BLaER1 treated with 17β-estradiol and CSF1 and Interleukin-3, amounts not matched to agents 10 nM and 100 nM (cell line): ENCODE measurements around the gene RBMS3.
A peak's percentile ranks its signal among the peaks of the same experiment; 100 is the strongest.

ENCODE experiments used
- H3K27ac ChIP-seq, 11 experiments: shearing (Covaris generic); formaldehyde crosslinking; 2 replicates each; pipeline ENCODE4 v1.8.1; 2022
- H3K27me3 ChIP-seq, 11 experiments: shearing (Covaris generic); formaldehyde crosslinking; 2 replicates each; pipeline ENCODE4 v1.8.1; 2022
- H3K36me3 ChIP-seq, 11 experiments: shearing (Covaris generic); formaldehyde crosslinking; 2 replicates each; pipeline ENCODE4 v1.8.1; 2022
- H3K4me1 ChIP-seq, 10 experiments: shearing (Covaris generic); formaldehyde crosslinking; 2 replicates each; pipeline ENCODE4 v1.8.1; 2022
- H3K4me2 ChIP-seq, 11 experiments: shearing (Covaris generic); formaldehyde crosslinking; 2 replicates each; pipeline ENCODE4 v1.8.1; 2022
- H3K4me3 ChIP-seq, 10 experiments: shearing (Covaris generic); formaldehyde crosslinking; 2 replicates each; pipeline ENCODE4 v1.8.1; 2022
- H3K9ac ChIP-seq, 11 experiments: shearing (Covaris generic); formaldehyde crosslinking; 2 replicates each; pipeline ENCODE4 v1.8.1; 2022
- H3K9me3 ChIP-seq, 11 experiments: shearing (Covaris generic); formaldehyde crosslinking; replicated peaks in 1 of 11; 2 replicates each; pipeline ENCODE4 v1.8.1; 2022
- H4K20me1 ChIP-seq, 11 experiments: shearing (Covaris generic); formaldehyde crosslinking; 2 replicates each; pipeline ENCODE4 v1.8.1; 2022
- Cebpa-rat ChIP-seq, 11 experiments: shearing (Covaris generic); IDR thresholded peaks; 2 replicates each; pipeline ENCODE4 v1.8.1; 2022

RBMS3 gene

GRCh38 chr3:29293421-29293820 lies 12.6 kb downstream of the RBMS3 start:
- Histone ChIP-seq H3K9ac (no peak overlapping the region), H3K4me1 (no peaks in the 10 kb centered on the region), H3K36me3 (no peaks in the 10 kb centered on the region), H4K20me1 (no peaks in the 10 kb centered on the region), H3K27ac (no peak overlapping the region), H3K9me3 (no peaks in the 10 kb centered on the region), H3K4me3 (no peak overlapping the region), H3K4me2 (no peak overlapping the region), H3K27me3 (no peaks in the 10 kb centered on the region)
- TF ChIP-seq Cebpa-rat (IDR thresholded peaks at IDR 0.05), result no peak

GRCh38 chr3:29297998-29298397 lies 17.1 kb downstream of the RBMS3 start:
- no peaks in the 10 kb centered on the region for H3K36me3 ChIP-seq
- no peaks in the 10 kb centered on the region for H3K27me3 ChIP-seq
- TF ChIP-seq Cebpa-rat (IDR thresholded peaks at IDR 0.05), result no peak
- H3K27ac ChIP-seq, result no peak overlapping the region
- peaks cover 0 to 9% (median 0%) of the 10 kb centered on the region in 10 experiments; a peak in 6 of 20 replicates for H3K4me1 ChIP-seq
- no peaks in the 10 kb centered on the region for H4K20me1 ChIP-seq
- H3K4me3 ChIP-seq, result no peak overlapping the region
- no peak overlapping the region for H3K4me2 ChIP-seq
- no peak overlapping the region for H3K9ac ChIP-seq
- peaks cover 0 to 4% (median 0%) of the 10 kb centered on the region in 11 experiments; a peak in 2 of 22 replicates for H3K9me3 ChIP-seq

- H4K20me1 ChIP-seq, result no peaks in the 10 kb centered on the region
- no peak overlapping the region for H3K4me3 ChIP-seq
- H3K27ac ChIP-seq, result no peak overlapping the region
- H3K27me3 ChIP-seq, result no peaks in the 10 kb centered on the region
- H3K4me2 ChIP-seq, result peak overlapping the region in 3 of 11 experiments; percentile 9 to 52 (median 20); a peak in 3 of 22 replicates
- peaks cover 0 to 12% (median 5%) of the 10 kb centered on the region in 11 experiments; a peak in 9 of 22 replicates for H3K9me3 ChIP-seq
- peaks cover 0 to 9% (median 0%) of the 10 kb centered on the region in 10 experiments; a peak in 6 of 20 replicates for H3K4me1 ChIP-seq
- no peak overlapping the region for H3K9ac ChIP-seq
- no peak for TF ChIP-seq Cebpa-rat (IDR thresholded peaks at IDR 0.05)
- no peaks in the 10 kb centered on the region for H3K36me3 ChIP-seq
Observed at GRCh38 chr3:29301332-29302019, 20.6 kb downstream of the RBMS3 start.

DNA sequence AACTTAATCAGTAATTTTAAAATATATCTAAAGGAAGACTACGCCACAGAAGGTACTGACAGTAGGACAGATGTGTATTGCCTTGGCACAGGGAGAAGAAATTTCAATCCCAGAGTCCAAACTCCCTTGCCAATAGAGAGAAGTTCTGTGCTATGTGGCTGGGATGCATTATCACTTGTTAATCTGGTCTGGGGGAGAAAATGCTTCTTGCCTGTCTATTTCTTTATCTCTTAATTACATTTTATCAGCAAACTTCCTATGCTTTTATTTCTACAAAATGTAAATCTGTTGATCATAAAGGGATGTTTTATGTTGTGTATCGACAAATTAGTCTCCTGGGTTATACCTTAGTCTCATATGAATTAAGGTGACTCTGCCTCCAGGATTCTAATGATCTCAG lies 21.7 kb downstream of the RBMS3 start:
- no peak for TF ChIP-seq Cebpa-rat (IDR thresholded peaks at IDR 0.05)
- no peak overlapping the region for H3K4me2 ChIP-seq
- H3K4me3 ChIP-seq, result no peak overlapping the region
- H3K36me3 ChIP-seq, result no peaks in the 10 kb centered on the region
- no peaks in the 10 kb centered on the region for H3K27me3 ChIP-seq
- peaks cover 0 to 9% (median 0%) of the 10 kb centered on the region in 10 experiments; a peak in 6 of 20 replicates for H3K4me1 ChIP-seq
- peaks cover 0 to 12% (median 5%) of the 10 kb centered on the region in 11 experiments; a peak in 9 of 22 replicates for H3K9me3 ChIP-seq
- no peaks in the 10 kb centered on the region for H4K20me1 ChIP-seq
- H3K9ac ChIP-seq, result no peak overlapping the region
- H3K27ac ChIP-seq, result no peak overlapping the region

DNA sequence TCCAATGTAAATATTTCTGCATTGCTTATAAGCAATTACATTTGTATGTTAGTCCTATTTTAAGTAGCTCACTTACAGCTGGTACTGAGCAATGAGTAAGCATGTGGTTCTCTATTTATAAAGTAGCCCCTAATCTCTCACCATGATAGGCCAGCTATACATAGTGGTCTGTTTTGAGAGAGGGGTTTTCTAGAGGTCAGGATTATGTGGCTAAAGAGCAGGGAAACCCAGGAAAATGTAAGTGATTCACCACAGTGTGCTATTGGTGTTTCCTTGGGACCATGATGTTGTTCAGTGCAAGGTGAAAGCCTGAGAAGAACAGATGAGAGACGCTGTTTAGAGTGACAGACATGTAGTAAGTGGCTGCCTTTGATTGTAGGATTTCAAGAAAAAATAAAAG lies 26.4 kb downstream of the RBMS3 start:
- no peaks in the 10 kb centered on the region for H3K36me3 ChIP-seq
- H3K9me3 ChIP-seq, result peaks cover 0 to 12% (median 5%) of the 10 kb centered on the region in 11 experiments; a peak in 8 of 22 replicates
- no peak overlapping the region for H3K4me3 ChIP-seq
- no peak overlapping the region for H3K27ac ChIP-seq
- no peaks in the 10 kb centered on the region for H3K27me3 ChIP-seq
- H3K4me2 ChIP-seq, result no peak overlapping the region
- no peaks in the 10 kb centered on the region for H3K4me1 ChIP-seq
- no peaks in the 10 kb centered on the region for H4K20me1 ChIP-seq
- no peak for TF ChIP-seq Cebpa-rat (IDR thresholded peaks at IDR 0.05)
- H3K9ac ChIP-seq, result no peak overlapping the region

DNA sequence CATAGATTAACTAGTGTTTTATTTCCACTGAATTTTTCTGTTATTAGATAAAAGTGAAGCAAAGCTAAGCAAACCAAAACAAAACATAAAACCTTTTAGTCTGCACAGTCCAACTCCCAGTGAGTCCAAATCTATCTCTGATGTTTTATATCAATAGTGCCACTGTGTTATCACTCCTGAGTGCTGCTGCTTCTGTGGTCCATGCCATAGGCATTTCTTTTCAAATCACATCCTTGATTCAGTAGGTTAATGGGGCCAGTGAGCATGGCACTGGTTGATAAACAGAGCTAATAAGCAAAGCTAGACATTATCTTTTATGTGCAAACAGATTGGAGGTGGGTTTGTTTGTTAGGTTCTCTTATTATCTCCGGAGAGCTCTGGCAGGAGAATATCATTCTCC lies 30.0 kb downstream of the RBMS3 start:
- Histone ChIP-seq H3K36me3 (no peaks in the 10 kb centered on the region), H3K4me2 (no peak overlapping the region), H3K4me3 (no peak overlapping the region), H3K9me3 (no peaks in the 10 kb centered on the region), H3K27me3 (no peaks in the 10 kb centered on the region), H3K9ac (no peak overlapping the region), H3K27ac (no peak overlapping the region), H4K20me1 (no peaks in the 10 kb centered on the region), H3K4me1 (no peaks in the 10 kb centered on the region)
- TF ChIP-seq Cebpa-rat (IDR thresholded peaks at IDR 0.05), result no peak

- TF ChIP-seq Cebpa-rat (IDR thresholded peaks at IDR 0.05), result no peak
- no peak overlapping the region for H3K27ac ChIP-seq
- H3K27me3 ChIP-seq, result no peaks in the 10 kb centered on the region
- H3K4me1 ChIP-seq, result no peaks in the 10 kb centered on the region
- no peaks in the 10 kb centered on the region for H3K9me3 ChIP-seq
- H3K9ac ChIP-seq, result no peak overlapping the region
- H4K20me1 ChIP-seq, result no peaks in the 10 kb centered on the region
- no peak overlapping the region for H3K4me2 ChIP-seq
- H3K36me3 ChIP-seq, result no peaks in the 10 kb centered on the region
- no peak overlapping the region for H3K4me3 ChIP-seq
Observed at GRCh38 chr3:29311795-29312194, 30.9 kb downstream of the RBMS3 start.

- no peak for TF ChIP-seq Cebpa-rat (IDR thresholded peaks at IDR 0.05)
- no peaks in the 10 kb centered on the region for H3K36me3 ChIP-seq
- H3K9ac ChIP-seq, result no peak overlapping the region
- H4K20me1 ChIP-seq, result no peaks in the 10 kb centered on the region
- no peak overlapping the region for H3K4me2 ChIP-seq
- H3K9me3 ChIP-seq, result no peaks in the 10 kb centered on the region
- H3K4me1 ChIP-seq, result no peaks in the 10 kb centered on the region
- H3K27ac ChIP-seq, result no peak overlapping the region
- H3K4me3 ChIP-seq, result no peak overlapping the region
- no peaks in the 10 kb centered on the region for H3K27me3 ChIP-seq
Observed at GRCh38 chr3:29312395-29312794, 31.5 kb downstream of the RBMS3 start.

GRCh38 chr3:29312960-29313452 lies 32.1 kb downstream of the RBMS3 start:
- no peaks in the 10 kb centered on the region for H3K36me3 ChIP-seq
- no peak overlapping the region for H3K27ac ChIP-seq
- H3K9me3 ChIP-seq, result no peaks in the 10 kb centered on the region
- no peaks in the 10 kb centered on the region for H3K4me1 ChIP-seq
- no peaks in the 10 kb centered on the region for H3K27me3 ChIP-seq
- no peak overlapping the region for H3K4me3 ChIP-seq
- no peak for TF ChIP-seq Cebpa-rat (IDR thresholded peaks at IDR 0.05)
- no peak overlapping the region for H3K9ac ChIP-seq
- no peaks in the 10 kb centered on the region for H4K20me1 ChIP-seq
- H3K4me2 ChIP-seq, result no peak overlapping the region
